Muscle layer of colon (tissue), 2 donors: Measurements from ENCODE around the gene FARP1.
A peak's percentile ranks its signal among the peaks of the same experiment; 100 is the strongest.

Source experiments
- H3K27ac ChIP-seq: one replicate; pipeline ENCODE4 v1.7.0; 2013; ENCODE audit warnings: low read depth, mild to moderate bottlenecking, low read length, moderate library complexity
- H3K27me3 ChIP-seq, 2 donors: one replicate each; pipeline ENCODE4 v1.7.0; 2013; ENCODE audit warnings: low read length in 2 of 2, mild to moderate bottlenecking in 2 of 2; ENCODE audit not compliant: insufficient read depth in 2 of 2, control insufficient read depth in 1 of 2
- H3K36me3 ChIP-seq: one replicate; pipeline ENCODE4 v1.7.0; 2013; ENCODE audit warnings: mild to moderate bottlenecking, low read length; ENCODE audit not compliant: insufficient read depth
- H3K4me1 ChIP-seq: one replicate; pipeline ENCODE4 v1.7.0; 2013; ENCODE audit warnings: mild to moderate bottlenecking, low read length; ENCODE audit not compliant: insufficient read depth
- H3K4me3 ChIP-seq, 2 donors: one replicate each; pipeline ENCODE4 v1.7.0; 2013; ENCODE audit warnings: low read length in 2 of 2, low read depth in 1 of 2, mild to moderate bottlenecking in 1 of 2, moderate library complexity in 1 of 2
- H3K9ac ChIP-seq: one replicate; pipeline ENCODE4 v1.7.0; 2013; ENCODE audit warnings: low read length
- H3K9me3 ChIP-seq: one replicate; pipeline ENCODE4 v1.7.0; 2013; ENCODE audit warnings: mild to moderate bottlenecking, low read length
- donor health status: abdominal sarcoma.
- donor health status: Adenocarcinoma of cecum.

FARP1 gene

DNA sequence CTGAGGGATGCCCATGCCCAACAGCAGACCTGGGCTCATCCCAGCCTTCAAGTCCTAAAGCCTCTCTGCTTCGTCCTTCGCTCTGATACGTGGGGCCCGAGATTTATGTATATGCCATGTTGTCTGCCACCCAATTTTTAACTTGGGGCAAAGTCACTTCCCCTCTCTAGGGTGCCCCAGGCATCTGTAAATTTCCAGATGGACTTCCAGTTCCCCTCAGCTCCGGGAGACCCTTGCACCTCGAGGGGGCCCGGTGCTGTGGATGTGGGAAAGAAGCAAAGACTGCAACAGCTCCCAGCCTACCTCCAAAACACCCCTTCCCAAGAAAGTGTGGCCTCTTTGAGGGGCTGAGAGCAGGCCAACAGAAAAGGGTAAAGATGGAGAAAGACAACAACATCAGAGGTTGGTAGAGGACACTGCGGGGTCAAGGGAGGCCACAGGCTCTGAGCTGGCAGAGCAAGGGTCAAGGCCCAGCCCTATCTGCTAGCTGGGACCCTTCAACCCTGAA is 336.7 kb downstream of the FARP1 start:
- Histone ChIP-seq H3K9me3 (no peaks in the 10 kb centered on the region), H3K27ac (peak overlapping the region; percentile 70), H3K4me3 (no peak overlapping the region), H3K9ac (no peak overlapping the region), H3K36me3 (peaks cover 10% of the 10 kb centered on the region), H3K4me1 (peaks cover 78% of the 10 kb centered on the region), H3K27me3 (no peaks in the 10 kb centered on the region)

DNA sequence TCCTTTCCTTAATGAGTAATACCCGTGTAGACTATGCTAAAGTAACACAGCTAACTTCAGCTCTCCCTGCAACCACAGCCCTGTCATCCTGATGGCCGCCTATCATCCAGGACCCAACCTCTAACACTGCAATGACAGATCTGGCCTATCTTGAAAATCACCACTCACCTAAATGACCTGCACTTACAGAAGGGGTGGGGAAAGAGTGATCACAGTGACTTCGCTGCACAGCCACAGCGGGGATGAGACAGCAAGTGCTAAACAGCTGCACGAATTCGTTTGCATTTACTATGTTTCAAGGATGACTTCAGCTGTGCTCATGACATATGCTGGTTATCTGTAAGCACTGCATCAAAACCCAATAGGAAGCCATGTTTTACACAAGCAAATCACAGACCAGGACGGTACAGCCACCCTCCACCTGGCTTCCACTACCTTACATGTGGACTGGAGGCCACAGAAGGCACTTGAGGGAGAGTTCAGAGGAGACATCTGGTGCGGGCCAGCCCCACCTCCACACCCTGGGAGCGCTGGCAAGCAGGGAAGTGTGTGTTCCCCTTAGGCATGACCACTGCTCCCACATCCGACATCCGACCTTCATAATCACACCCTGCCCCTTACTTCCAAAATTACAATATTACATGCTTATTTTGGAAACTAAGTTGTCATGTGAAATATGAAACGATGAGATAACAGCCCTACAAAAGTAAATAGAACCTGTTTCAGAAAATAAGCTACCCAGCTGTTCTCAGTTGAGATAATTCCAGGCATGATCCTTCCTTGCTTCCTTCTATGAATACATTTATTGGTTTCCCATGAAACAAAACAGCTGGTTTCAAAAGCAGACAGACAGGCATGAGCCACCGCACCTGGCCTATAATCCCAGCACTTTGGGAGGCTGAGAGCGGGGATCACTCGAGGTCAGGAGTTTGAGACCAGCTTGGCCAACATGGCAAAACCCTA is 338.3 kb downstream of the FARP1 start:
- Histone ChIP-seq H3K9me3 (no peaks in the 10 kb centered on the region), H3K27me3 (no peaks in the 10 kb centered on the region), H3K36me3 (peaks cover 7% of the 10 kb centered on the region), H3K4me1 (peaks cover 90% of the 10 kb centered on the region), H3K4me3 (no peak overlapping the region), H3K27ac (peak overlapping the region; percentile 59), H3K9ac (no peak overlapping the region)

- Histone ChIP-seq H3K36me3 (peaks cover 7% of the 10 kb centered on the region), H3K27me3 (no peaks in the 10 kb centered on the region), H3K4me3 (peak overlapping the region; percentile 1 to 7), H3K27ac (peak overlapping the region; percentile 66), H3K4me1 (peaks cover 90% of the 10 kb centered on the region), H3K9me3 (no peaks in the 10 kb centered on the region), H3K9ac (no peak overlapping the region)
These were observed 339.9 kb downstream of the FARP1 start for GRCh38 chr13:98482476-98483444.

- H3K9me3 ChIP-seq = no peaks in the 10 kb centered on the region
- H3K4me3 ChIP-seq = no peak overlapping the region
- H3K27me3 ChIP-seq = no peaks in the 10 kb centered on the region
- H3K9ac ChIP-seq = peak overlapping the region; percentile 44
- peak overlapping the region; percentile 66 for H3K27ac ChIP-seq
- H3K4me1 ChIP-seq = peaks cover 90% of the 10 kb centered on the region
- peaks cover 7% of the 10 kb centered on the region for H3K36me3 ChIP-seq
These were observed 340.9 kb downstream of the FARP1 start for GRCh38 chr13:98483601-98484288.

- peak overlapping the region; percentile 44 for H3K9ac ChIP-seq
- H3K27me3 ChIP-seq = no peaks in the 10 kb centered on the region
- no peaks in the 10 kb centered on the region for H3K9me3 ChIP-seq
- H3K27ac ChIP-seq = peak overlapping the region; percentile 66
- H3K36me3 ChIP-seq = peaks cover 7% of the 10 kb centered on the region
- H3K4me3 ChIP-seq = no peak overlapping the region
- H3K4me1 ChIP-seq = peaks cover 90% of the 10 kb centered on the region
These were observed 341.7 kb downstream of the FARP1 start for GRCh38 chr13:98484289-98485219.

DNA sequence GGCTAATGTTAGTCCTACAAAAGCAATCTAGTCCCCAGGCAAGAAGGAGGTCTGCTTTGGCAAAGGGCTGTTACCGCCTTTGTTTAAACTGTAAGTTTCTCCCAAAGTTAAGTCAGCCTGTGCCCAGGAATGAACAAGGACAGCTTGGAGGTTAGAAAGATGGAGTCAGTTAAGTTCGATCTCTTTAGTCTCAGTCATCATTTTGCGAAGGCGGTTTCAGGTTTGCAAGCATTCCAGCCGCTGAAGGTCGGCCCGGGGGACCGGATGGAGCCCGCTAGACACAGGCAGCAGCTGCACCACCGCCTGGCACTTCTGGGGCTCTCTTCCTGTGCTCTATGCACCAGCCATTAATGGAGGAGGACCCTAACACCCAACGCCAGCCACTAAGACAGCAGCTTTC is 342.7 kb downstream of the FARP1 start:
- no peaks in the 10 kb centered on the region for H3K9me3 ChIP-seq
- peaks cover 93% of the 10 kb centered on the region for H3K4me1 ChIP-seq
- peak overlapping the region; percentile 56 for H3K27ac ChIP-seq

GRCh38 chr13:98486412-98486811 is 343.5 kb downstream of the FARP1 start:
- no peaks in the 10 kb centered on the region for H3K27me3 ChIP-seq
- no peak overlapping the region for H3K9ac ChIP-seq
- peaks cover 94% of the 10 kb centered on the region for H3K4me1 ChIP-seq
- no peak overlapping the region for H3K27ac ChIP-seq
- no peaks in the 10 kb centered on the region for H3K9me3 ChIP-seq
- peaks cover 7% of the 10 kb centered on the region for H3K36me3 ChIP-seq
- no peak overlapping the region for H3K4me3 ChIP-seq

More for the DNA sequence above, 342.7 kb downstream of the FARP1 start:
- Histone ChIP-seq H3K27me3 (no peaks in the 10 kb centered on the region), H3K36me3 (peaks cover 7% of the 10 kb centered on the region), H3K4me3 (no peak overlapping the region), H3K9ac (peak overlapping the region; percentile 44)

- Histone ChIP-seq H3K9me3 (no peaks in the 10 kb centered on the region), H3K4me3 (no peak overlapping the region), H3K27ac (no peak overlapping the region), H3K9ac (no peak overlapping the region), H3K36me3 (peaks cover 2% of the 10 kb centered on the region), H3K27me3 (no peaks in the 10 kb centered on the region), H3K4me1 (peaks cover 90% of the 10 kb centered on the region)
These were observed 344.1 kb downstream of the FARP1 start for GRCh38 chr13:98487016-98487415.

GRCh38 chr13:98487522-98487921 is 344.6 kb downstream of the FARP1 start:
- no peaks in the 10 kb centered on the region for H3K27me3 ChIP-seq
- no peaks in the 10 kb centered on the region for H3K9me3 ChIP-seq
- H3K4me3 ChIP-seq = no peak overlapping the region
- H3K36me3 ChIP-seq = no peaks in the 10 kb centered on the region
- H3K4me1 ChIP-seq = peaks cover 90% of the 10 kb centered on the region
- H3K27ac ChIP-seq = no peak overlapping the region
- no peak overlapping the region for H3K9ac ChIP-seq

- Histone ChIP-seq H3K9ac (peak overlapping the region; percentile 7), H3K9me3 (no peaks in the 10 kb centered on the region), H3K36me3 (no peaks in the 10 kb centered on the region), H3K27me3 (no peaks in the 10 kb centered on the region), H3K27ac (peak overlapping the region; percentile 2), H3K4me1 (peaks cover 88% of the 10 kb centered on the region), H3K4me3 (no peak overlapping the region)
These were observed 345.8 kb downstream of the FARP1 start for GRCh38 chr13:98488736-98489135.
